Measurements from ENCODE around the gene NLRP5. TPM values are rescaled to one million over a fixed set of nuclear protein-coding genes. Genes with fewer than 3 reads are reported as not detected.

The NLRP5 gene
- total and polyA plus RNA-seq, 2 of the 4 experiments (the other 2 are of a cell fraction), result not detected

DNA sequence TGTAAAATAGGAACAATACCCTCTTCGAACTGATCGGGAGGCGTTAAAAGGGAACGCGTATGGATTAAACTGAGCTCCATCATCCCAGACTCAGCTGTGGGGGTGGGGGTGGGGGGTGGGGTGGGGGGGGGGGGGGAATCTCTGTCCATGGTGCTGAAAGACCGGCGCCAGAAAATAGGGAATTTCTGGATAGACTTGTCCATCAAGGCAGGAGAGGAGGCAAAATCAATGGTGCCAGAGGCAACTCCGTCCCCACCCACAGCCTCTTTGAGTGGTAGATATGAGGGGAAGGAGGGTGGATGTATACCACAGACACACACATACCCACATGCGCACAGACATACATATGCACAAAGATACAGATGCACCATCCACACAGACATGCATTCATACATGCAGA lies 97.1 kb downstream of the NLRP5 start:
- TF ChIP-seq, protein P1, sequence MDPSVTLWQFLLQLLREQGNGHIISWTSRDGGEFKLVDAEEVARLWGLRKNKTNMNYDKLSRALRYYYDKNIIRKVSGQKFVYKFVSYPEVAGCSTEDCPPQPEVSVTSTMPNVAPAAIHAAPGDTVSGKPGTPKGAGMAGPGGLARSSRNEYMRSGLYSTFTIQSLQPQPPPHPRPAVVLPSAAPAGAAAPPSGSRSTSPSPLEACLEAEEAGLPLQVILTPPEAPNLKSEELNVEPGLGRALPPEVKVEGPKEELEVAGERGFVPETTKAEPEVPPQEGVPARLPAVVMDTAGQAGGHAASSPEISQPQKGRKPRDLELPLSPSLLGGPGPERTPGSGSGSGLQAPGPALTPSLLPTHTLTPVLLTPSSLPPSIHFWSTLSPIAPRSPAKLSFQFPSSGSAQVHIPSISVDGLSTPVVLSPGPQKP (IDR thresholded peaks at IDR 0.05; ENCODE audit: borderline replicate concordance, low read depth, low read length), result no peak
- no peak for TF ChIP-seq SMC3 (IDR thresholded peaks at IDR 0.05; ENCODE audit: low read depth, low read length)
- no peak for TF ChIP-seq MXI1 (IDR thresholded peaks at IDR 0.05; ENCODE audit: borderline replicate concordance, low read depth, low read length)
- no peak for TF ChIP-seq NFE2L2 (IDR thresholded peaks at IDR 0.05; ENCODE audit: low read depth, low read length)
- no peak for TF ChIP-seq RCOR1 (IDR thresholded peaks at IDR 0.05; ENCODE audit: insufficient replicate concordance, low read length)
- TF ChIP-seq MAFK (IDR thresholded peaks at IDR 0.05; ENCODE audit: low read depth, low read length), result no peak
- TF ChIP-seq, protein P2, sequence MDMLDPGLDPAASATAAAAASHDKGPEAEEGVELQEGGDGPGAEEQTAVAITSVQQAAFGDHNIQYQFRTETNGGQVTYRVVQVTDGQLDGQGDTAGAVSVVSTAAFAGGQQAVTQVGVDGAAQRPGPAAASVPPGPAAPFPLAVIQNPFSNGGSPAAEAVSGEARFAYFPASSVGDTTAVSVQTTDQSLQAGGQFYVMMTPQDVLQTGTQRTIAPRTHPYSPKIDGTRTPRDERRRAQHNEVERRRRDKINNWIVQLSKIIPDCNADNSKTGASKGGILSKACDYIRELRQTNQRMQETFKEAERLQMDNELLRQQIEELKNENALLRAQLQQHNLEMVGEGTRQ (IDR thresholded peaks at IDR 0.05; ENCODE audit: low read depth, low read length), result no peak
- TF ChIP-seq RAD21 (IDR thresholded peaks at IDR 0.05; ENCODE audit: low read length), result no peak
- TF ChIP-seq FOS (IDR thresholded peaks at IDR 0.05; ENCODE audit: low read depth, low read length), result no peak
- TF ChIP-seq MAZ (IDR thresholded peaks at IDR 0.05; ENCODE audit: borderline replicate concordance, low read depth, low read length), result no peak
- TF ChIP-seq RFX5 (IDR thresholded peaks at IDR 0.05; ENCODE audit: low read depth, low read length), result no peak
- TF ChIP-seq CHD1 (IDR thresholded peaks at IDR 0.05; ENCODE audit: low read depth, low read length), result no peak
- TF ChIP-seq, protein P3, sequence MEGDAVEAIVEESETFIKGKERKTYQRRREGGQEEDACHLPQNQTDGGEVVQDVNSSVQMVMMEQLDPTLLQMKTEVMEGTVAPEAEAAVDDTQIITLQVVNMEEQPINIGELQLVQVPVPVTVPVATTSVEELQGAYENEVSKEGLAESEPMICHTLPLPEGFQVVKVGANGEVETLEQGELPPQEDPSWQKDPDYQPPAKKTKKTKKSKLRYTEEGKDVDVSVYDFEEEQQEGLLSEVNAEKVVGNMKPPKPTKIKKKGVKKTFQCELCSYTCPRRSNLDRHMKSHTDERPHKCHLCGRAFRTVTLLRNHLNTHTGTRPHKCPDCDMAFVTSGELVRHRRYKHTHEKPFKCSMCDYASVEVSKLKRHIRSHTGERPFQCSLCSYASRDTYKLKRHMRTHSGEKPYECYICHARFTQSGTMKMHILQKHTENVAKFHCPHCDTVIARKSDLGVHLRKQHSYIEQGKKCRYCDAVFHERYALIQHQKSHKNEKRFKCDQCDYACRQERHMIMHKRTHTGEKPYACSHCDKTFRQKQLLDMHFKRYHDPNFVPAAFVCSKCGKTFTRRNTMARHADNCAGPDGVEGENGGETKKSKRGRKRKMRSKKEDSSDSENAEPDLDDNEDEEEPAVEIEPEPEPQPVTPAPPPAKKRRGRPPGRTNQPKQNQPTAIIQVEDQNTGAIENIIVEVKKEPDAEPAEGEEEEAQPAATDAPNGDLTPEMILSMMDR (conservative IDR thresholded peaks at IDR 0.05; ENCODE audit: low read depth, low read length), result no peak
- TF ChIP-seq BHLHE40 (IDR thresholded peaks at IDR 0.05; ENCODE audit: low read depth, low read length), result no peak
- TF ChIP-seq CEBPB (IDR thresholded peaks at IDR 0.05; ENCODE audit: low read depth, low read length), result no peak
- TF ChIP-seq POLR2A (IDR thresholded peaks at IDR 0.05; ENCODE audit: low read depth, low read length), result no peak

More for the DNA sequence above, 97.1 kb downstream of the NLRP5 start:
- Histone ChIP-seq H3K23ac (ENCODE audit: low read depth, low read length) (no peak overlapping the region), H3K9me3 (ENCODE audit: control insufficient read depth, insufficient read depth, low read length) (no peaks in the 10 kb centered on the region), H4K20me1 (ENCODE audit: insufficient read depth, low read length) (peaks cover 19% of the 10 kb centered on the region), H3K14ac (replicated peaks; ENCODE audit: low read depth, low read length) (no peak overlapping the region), H2BK5ac (ENCODE audit: low read depth, low read length, poor library complexity, severe bottlenecking) (no peak overlapping the region), H3K18ac (ENCODE audit: low read depth, low read length) (no peak overlapping the region), H2BK120ac (ENCODE audit: low read depth, low read length) (no peak overlapping the region), H3K27ac (ENCODE audit: insufficient read depth, low read length) (no peak overlapping the region), H3K9ac (ENCODE audit: low read depth, low read length) (no peak overlapping the region), H2AFZ (replicated peaks; ENCODE audit: low read length, poor library complexity) (no peak overlapping the region), H3K27me3 (ENCODE audit: control insufficient read depth, insufficient read depth, low read length) (no peaks in the 10 kb centered on the region), H3K9me1 (ENCODE audit: insufficient read depth, low read length) (0 out of 2 replicates have a peak, but pooled peaks cover 7% of the 10 kb centered on the region), H3K36me3 (ENCODE audit: control insufficient read depth, insufficient read depth, low read length) (peaks cover 4% of the 10 kb centered on the region), H3K79me1 (ENCODE audit: low read depth in 1 of 2, low read length in 2 of 2) (peaks cover 3 to 11% of the 10 kb centered on the region in 2 experiments; a peak in 2 of 4 replicates), H3K4ac (ENCODE audit: low read depth, low read length) (no peak overlapping the region), H3K4me2 (ENCODE audit: low read depth, low read length) (no peak overlapping the region), H3K56ac (ENCODE audit: extremely low read depth, insufficient read depth, low read length) (no peak overlapping the region), H3K4me1 (ENCODE audit: control insufficient read depth, insufficient read depth, low read length) (peaks cover 4% of the 10 kb centered on the region; the same call in 1 of the 2 replicates), H4K8ac (ENCODE audit: low read depth in 2 of 2, low read length in 2 of 2) (no peak overlapping the region), H4K91ac (ENCODE audit: insufficient read depth, low read depth, low read length) (no peak overlapping the region), H2AK9ac (replicated peaks; ENCODE audit: low read depth, low read length, poor library complexity) (no peak overlapping the region), H2AK5ac (ENCODE audit: low read depth, low read length) (no peak overlapping the region), H2BK20ac (ENCODE audit: low read depth, low read length) (no peak overlapping the region), H2BK15ac (ENCODE audit: low read depth, low read length) (no peak overlapping the region), H3K4me3 (ENCODE audit: insufficient read depth, low read depth, low read length) (no peak overlapping the region), H4K5ac (ENCODE audit: low read depth, low read length) (no peak overlapping the region)
- ATAC-seq (ENCODE audit: low read depth) (no peak), DNase-seq (no peak)
- no TSS peak for BruUV-seq (replicated peaks)
- in situ Hi-C loops (cut with MboI; ENCODE audit: low sequenced_read_pairs), result loop anchor here (5.0 kb wide), 1 partner anchor 84 kb away; no protein-coding TSS in a partner anchor
- dilution Hi-C loops (cut with HindIII; ENCODE audit: low sequenced_read_pairs, unreplicated experiment), result no loop called here
- intact Hi-C loops (cut with micrococcal nuclease), result no loop called here
- POLR2A ChIA-PET (ENCODE audit: unreplicated experiment), result no interaction called here
- CTCF ChIA-PET, result no interaction called here
- no CpG with 5 or more reads among the region's 9 CpGs for WGBS, 2 experiments (ENCODE audit: extremely low coverage in 2 of 2, insufficient read length in 1 of 2)
